ENCODE data around the gene GPC4. TPM values are rescaled to one million over a fixed set of nuclear protein-coding genes. Genes with fewer than 3 reads are reported as not detected.

GPC4 gene
- total and polyA plus RNA-seq, 9 of the 15 experiments (the other 6 are each of a cell fraction or from before 2014, with no cell fraction given): 0.11 TPM; not detected in 8

DNA sequence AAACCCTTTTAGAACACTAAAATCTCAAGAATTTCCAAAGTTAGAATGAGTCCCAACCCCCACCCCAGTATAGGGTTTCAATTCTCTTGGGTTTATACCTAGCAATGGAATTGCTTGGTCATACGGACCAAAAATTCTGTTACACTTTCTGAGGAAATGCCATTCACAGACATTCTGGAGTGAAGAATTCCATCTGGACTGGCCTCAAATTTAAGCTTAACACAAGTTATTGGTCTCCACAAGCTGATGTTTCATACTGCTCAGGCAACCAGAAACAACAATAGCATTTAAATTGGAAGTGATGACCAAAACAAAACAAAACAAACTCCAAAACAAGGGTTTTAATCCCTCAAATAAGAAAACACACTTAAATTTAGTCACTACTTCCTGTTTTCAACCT is 51.1 kb downstream of the GPC4 start:
- Histone ChIP-seq H4K20me1 (replicated peaks; ENCODE audit: control insufficient read depth, insufficient read depth, low read length) (no peaks in the 10 kb centered on the region), H3K4me1 (replicated peaks in 1 of 2; ENCODE audit: control insufficient read depth in 2 of 2, insufficient read depth in 2 of 2, low read length in 2 of 2) (no peaks in the 10 kb centered on the region), H3K9me1 (ENCODE audit: control insufficient read depth, insufficient read depth, low read length) (no peaks in the 10 kb centered on the region), H3K36me3 (ENCODE audit: control insufficient read depth, insufficient read depth, low read length) (no peaks in the 10 kb centered on the region), H3K79me2 (ENCODE audit: control insufficient read depth, insufficient read depth, low read length) (no peaks in the 10 kb centered on the region), H3K27me3 (ENCODE audit: control insufficient read depth in 2 of 2, insufficient read depth in 2 of 2, low read length in 2 of 2) (no peaks in the 10 kb centered on the region), H3K9ac (ENCODE audit: insufficient read depth in 1 of 2, low read depth in 2 of 2, low read length in 2 of 2) (no peak overlapping the region), H3K27ac (ENCODE audit: extremely low read depth, low read depth, low read length) (no peak overlapping the region), H3K4me3 (no peak overlapping the region), H3K9me3 (replicated peaks; ENCODE audit: control insufficient read depth, insufficient read depth, low read depth, low read length) (no peaks in the 10 kb centered on the region), H2AFZ (ENCODE audit: low read depth, low read length) (no peak overlapping the region), H3K4me2 (ENCODE audit: insufficient read depth, low read length) (no peak overlapping the region)
- FAIRE-seq: no peak
- CTCF ChIA-PET (ENCODE audit: low intra/inter-chr PET ratio): no interaction called here
- BruUV-seq (replicated peaks): no TSS peak
- no peak for DNase-seq (ENCODE audit: extremely low read depth in 1 of 4, low spot score in 3 of 4)
- POLR2A ChIA-PET: no interaction called here
- ATAC-seq: no peak
- 0% methylated on average over 1 of the region's 1 CpG for WGBS (ENCODE audit: insufficient coverage, low coverage, missing lambda C conversion rate)
- in situ Hi-C loops (cut with MboI): no loop called here
- intact Hi-C loops (cut with micrococcal nuclease): no loop called here
- TF ChIP-seq, protein P1, sequence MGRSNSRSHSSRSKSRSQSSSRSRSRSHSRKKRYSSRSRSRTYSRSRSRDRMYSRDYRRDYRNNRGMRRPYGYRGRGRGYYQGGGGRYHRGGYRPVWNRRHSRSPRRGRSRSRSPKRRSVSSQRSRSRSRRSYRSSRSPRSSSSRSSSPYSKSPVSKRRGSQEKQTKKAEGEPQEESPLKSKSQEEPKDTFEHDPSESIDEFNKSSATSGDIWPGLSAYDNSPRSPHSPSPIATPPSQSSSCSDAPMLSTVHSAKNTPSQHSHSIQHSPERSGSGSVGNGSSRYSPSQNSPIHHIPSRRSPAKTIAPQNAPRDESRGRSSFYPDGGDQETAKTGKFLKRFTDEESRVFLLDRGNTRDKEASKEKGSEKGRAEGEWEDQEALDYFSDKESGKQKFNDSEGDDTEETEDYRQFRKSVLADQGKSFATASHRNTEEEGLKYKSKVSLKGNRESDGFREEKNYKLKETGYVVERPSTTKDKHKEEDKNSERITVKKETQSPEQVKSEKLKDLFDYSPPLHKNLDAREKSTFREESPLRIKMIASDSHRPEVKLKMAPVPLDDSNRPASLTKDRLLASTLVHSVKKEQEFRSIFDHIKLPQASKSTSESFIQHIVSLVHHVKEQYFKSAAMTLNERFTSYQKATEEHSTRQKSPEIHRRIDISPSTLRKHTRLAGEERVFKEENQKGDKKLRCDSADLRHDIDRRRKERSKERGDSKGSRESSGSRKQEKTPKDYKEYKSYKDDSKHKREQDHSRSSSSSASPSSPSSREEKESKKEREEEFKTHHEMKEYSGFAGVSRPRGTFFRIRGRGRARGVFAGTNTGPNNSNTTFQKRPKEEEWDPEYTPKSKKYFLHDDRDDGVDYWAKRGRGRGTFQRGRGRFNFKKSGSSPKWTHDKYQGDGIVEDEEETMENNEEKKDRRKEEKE (IDR thresholded peaks at IDR 0.05; ENCODE audit: borderline replicate concordance in 1 of 2, control insufficient read depth in 1 of 2, low read depth in 2 of 2, low read length in 1 of 2): no peak
- TF ChIP-seq L3MBTL2 (IDR thresholded peaks at IDR 0.05): no peak
- TF ChIP-seq HNRNPLL (IDR thresholded peaks at IDR 0.05; ENCODE audit: low read depth, low read length, poor library complexity, severe bottlenecking): no peak
- TF ChIP-seq RFX1 (IDR thresholded peaks at IDR 0.05): no peak
- no peak for TF ChIP-seq BCL6 (CRISPR knock-in tag; IDR thresholded peaks at IDR 0.05)
- no peak for TF ChIP-seq ZNF830 (CRISPR knock-in tag; IDR thresholded peaks at IDR 0.05)
- TF ChIP-seq RBM22 (IDR thresholded peaks at IDR 0.05; ENCODE audit: low read depth, low read length, poor library complexity, severe bottlenecking): no peak
- no peak for TF ChIP-seq FOXA1 (IDR thresholded peaks at IDR 0.05; ENCODE audit: borderline replicate concordance)
- TF ChIP-seq MAFK (IDR thresholded peaks at IDR 0.05; ENCODE audit: low read length): no peak
- no peak for TF ChIP-seq ZFP30 (CRISPR knock-in tag; IDR thresholded peaks at IDR 0.05; ENCODE audit: borderline replicate concordance)
- no peak for TF ChIP-seq NR2C2 (CRISPR knock-in tag; IDR thresholded peaks at IDR 0.05)
- no peak for TF ChIP-seq NR2C2 (tag; IDR thresholded peaks at IDR 0.05)
- no peak for TF ChIP-seq PHB2 (IDR thresholded peaks at IDR 0.05; ENCODE audit: low read depth)
- no peak for TF ChIP-seq SAP30 (IDR thresholded peaks at IDR 0.05; ENCODE audit: borderline replicate concordance, insufficient read depth, low read depth, low read length, poor library complexity, severe bottlenecking)
- TF ChIP-seq, protein P2, sequence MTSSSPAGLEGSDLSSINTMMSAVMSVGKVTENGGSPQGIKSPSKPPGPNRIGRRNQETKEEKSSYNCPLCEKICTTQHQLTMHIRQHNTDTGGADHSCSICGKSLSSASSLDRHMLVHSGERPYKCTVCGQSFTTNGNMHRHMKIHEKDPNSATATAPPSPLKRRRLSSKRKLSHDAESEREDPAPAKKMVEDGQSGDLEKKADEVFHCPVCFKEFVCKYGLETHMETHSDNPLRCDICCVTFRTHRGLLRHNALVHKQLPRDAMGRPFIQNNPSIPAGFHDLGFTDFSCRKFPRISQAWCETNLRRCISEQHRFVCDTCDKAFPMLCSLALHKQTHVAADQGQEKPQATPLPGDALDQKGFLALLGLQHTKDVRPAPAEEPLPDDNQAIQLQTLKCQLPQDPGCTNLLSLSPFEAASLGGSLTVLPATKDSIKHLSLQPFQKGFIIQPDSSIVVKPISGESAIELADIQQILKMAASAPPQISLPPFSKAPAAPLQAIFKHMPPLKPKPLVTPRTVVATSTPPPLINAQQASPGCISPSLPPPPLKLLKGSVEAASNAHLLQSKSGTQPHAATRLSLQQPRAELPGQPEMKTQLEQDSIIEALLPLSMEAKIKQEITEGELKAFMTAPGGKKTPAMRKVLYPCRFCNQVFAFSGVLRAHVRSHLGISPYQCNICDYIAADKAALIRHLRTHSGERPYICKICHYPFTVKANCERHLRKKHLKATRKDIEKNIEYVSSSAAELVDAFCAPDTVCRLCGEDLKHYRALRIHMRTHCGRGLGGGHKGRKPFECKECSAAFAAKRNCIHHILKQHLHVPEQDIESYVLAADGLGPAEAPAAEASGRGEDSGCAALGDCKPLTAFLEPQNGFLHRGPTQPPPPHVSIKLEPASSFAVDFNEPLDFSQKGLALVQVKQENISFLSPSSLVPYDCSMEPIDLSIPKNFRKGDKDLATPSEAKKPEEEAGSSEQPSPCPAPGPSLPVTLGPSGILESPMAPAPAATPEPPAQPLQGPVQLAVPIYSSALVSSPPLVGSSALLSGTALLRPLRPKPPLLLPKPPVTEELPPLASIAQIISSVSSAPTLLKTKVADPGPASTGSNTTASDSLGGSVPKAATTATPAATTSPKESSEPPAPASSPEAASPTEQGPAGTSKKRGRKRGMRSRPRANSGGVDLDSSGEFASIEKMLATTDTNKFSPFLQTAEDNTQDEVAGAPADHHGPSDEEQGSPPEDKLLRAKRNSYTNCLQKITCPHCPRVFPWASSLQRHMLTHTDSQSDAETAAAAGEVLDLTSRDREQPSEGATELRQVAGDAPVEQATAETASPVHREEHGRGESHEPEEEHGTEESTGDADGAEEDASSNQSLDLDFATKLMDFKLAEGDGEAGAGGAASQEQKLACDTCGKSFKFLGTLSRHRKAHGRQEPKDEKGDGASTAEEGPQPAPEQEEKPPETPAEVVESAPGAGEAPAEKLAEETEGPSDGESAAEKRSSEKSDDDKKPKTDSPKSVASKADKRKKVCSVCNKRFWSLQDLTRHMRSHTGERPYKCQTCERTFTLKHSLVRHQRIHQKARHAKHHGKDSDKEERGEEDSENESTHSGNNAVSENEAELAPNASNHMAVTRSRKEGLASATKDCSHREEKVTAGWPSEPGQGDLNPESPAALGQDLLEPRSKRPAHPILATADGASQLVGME (CRISPR knock-in tag; IDR thresholded peaks at IDR 0.05): no peak

Measured in K562 (cell line).